ENCODE data around the gene FASTK.
"Not testable (repeated sequence)": the region's sequence is repeated elsewhere in the genome, so short reads cannot be mapped to it uniquely, and the experiment has no call there.

The FASTK gene

DNA sequence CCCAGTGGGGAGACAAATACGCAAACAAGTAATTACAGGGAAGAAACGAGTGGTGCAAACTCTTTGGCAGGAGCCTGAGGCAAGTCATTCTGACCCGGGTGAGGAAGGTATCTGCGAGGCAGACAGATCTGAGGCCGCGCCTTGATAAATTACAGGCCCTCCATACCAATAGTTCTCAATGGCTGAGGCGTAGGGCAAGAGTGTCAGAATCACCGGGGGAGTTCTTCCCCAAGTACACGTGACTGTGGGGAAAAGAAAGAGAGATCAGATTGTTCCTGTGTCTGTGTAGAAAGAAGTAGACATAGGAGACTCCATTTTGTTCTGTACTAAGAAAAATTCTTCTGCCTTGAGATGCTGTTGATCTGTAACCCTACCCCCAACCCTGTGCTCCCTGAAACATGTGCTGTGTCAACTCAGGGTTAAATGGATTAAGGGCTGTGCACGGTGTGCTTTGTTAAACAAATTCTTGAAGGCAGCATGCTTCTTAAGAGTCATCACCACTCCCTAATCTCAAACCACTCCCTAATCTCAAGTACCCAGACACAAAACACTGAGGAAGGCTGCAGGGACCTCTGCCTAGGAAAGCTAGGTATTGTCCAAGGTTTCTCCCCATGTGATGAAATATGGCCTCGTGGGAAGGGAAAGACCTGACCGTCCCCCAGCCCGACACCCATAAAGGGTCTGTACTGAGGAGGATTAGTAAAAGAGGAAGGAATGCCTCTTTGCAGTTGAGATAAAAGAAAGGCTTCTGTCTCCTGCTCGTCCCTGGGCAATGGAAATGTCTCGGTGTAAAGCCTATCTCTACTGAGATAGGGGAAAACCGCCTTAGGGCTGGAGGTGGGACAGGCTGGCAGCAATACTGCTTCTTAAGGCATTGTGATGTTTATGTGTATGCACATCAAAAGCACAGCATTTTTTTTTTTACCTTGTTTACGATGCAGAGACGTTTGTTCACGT lies 53.6 kb downstream of the FASTK start:
- H3K27ac ChIP-seq (ENCODE audit: insufficient read depth, low read length, poor library complexity, severe bottlenecking) = peak overlapping the region; percentile 86
- H3K9me3 ChIP-seq (ENCODE audit: control insufficient read depth, low read length); H3K4me3 ChIP-seq (ENCODE audit: insufficient read depth, low read depth, low read length, poor library complexity, severe bottlenecking); H3K27me3 ChIP-seq (replicated peaks; ENCODE audit: control insufficient read depth, insufficient read depth, low read length, poor library complexity, severe bottlenecking); H3K4me1 ChIP-seq (ENCODE audit: control insufficient read depth, insufficient read depth, low read length, poor library complexity, severe bottlenecking); DNase-seq; H3K36me3 ChIP-seq (ENCODE audit: control insufficient read depth, insufficient read depth, low read length): not testable (repeated sequence)
